Liver (tissue), 9 donors: ENCODE data around the gene CLIP2. TPM values are rescaled to one million over a fixed set of nuclear protein-coding genes. Genes with fewer than 3 reads are reported as not detected.

Experiments used
- DNase-seq: peaks from one replicate; pipeline ENCODE4 v3.0.0-alpha.2; 2017; ENCODE audit warnings: low spot score
- H3K27ac ChIP-seq, 2 donors: one replicate each; pipeline ENCODE4 v1.7.0; 2013; ENCODE audit warnings: inconsistent platforms in 2 of 2, low read length in 2 of 2, control low read depth in 1 of 2, low read depth in 1 of 2, mild to moderate bottlenecking in 1 of 2
- H3K27me3 ChIP-seq, 4 donors: one replicate each; pipeline versions ENCODE4 v1.6.1 to v1.7.0; 2013; ENCODE audit warnings: low read length in 3 of 4, inconsistent platforms in 1 of 4, mild to moderate bottlenecking in 1 of 4, moderate library complexity in 1 of 4; ENCODE audit not compliant: control insufficient read depth in 4 of 4, insufficient read depth in 4 of 4
- H3K36me3 ChIP-seq, 4 donors: one replicate each; pipeline versions ENCODE4 v1.6.1 to v1.7.0; 2013; ENCODE audit warnings: low read length in 3 of 4, mild to moderate bottlenecking in 3 of 4, low read depth in 1 of 4, moderate library complexity in 1 of 4; ENCODE audit not compliant: control insufficient read depth in 4 of 4, insufficient read depth in 3 of 4
- H3K4me1 ChIP-seq, 4 donors: one replicate each; pipeline versions ENCODE4 v1.6.1 to v1.7.0; 2013; ENCODE audit warnings: low read length in 3 of 4, mild to moderate bottlenecking in 3 of 4, moderate library complexity in 1 of 4; ENCODE audit not compliant: control insufficient read depth in 4 of 4, insufficient read depth in 4 of 4
- H3K4me3 ChIP-seq, 3 donors: one replicate each; pipeline versions ENCODE4 v1.6.1 to v1.7.0; 2013; ENCODE audit warnings: low read length in 3 of 3, control low read depth in 1 of 3, low read depth in 1 of 3, mild to moderate bottlenecking in 1 of 3
- H3K9ac ChIP-seq, 2 donors: one replicate each; pipeline ENCODE4 v1.7.0; 2013; ENCODE audit warnings: low read length in 2 of 2, mild to moderate bottlenecking in 2 of 2, moderate library complexity in 2 of 2, control low read depth in 1 of 2, low read depth in 1 of 2
- H3K9me3 ChIP-seq, 4 donors: one replicate each; pipeline versions ENCODE4 v1.6.1 to v1.7.0; 2013; ENCODE audit warnings: low read length in 3 of 4; ENCODE audit not compliant: control insufficient read depth in 4 of 4
- ATF3 ChIP-seq: IDR thresholded peaks from 2 replicates; pipeline ENCODE4 v1.6.1; 2016; ENCODE audit warnings: antibody characterized with exemption
- EGR1 ChIP-seq, 2 donors: IDR thresholded peaks; 2 replicates each; pipeline ENCODE4 v1.6.1; 2016 to 2018; ENCODE audit warnings: antibody characterized with exemption in 2 of 2, low read depth in 2 of 2
- FOXA1 ChIP-seq: IDR thresholded peaks from 2 replicates; pipeline ENCODE4 v1.6.1; 2016; ENCODE audit warnings: antibody characterized with exemption
- FOXA2 ChIP-seq: IDR thresholded peaks from 2 replicates; pipeline ENCODE4 v1.6.1; 2016; ENCODE audit warnings: antibody characterized with exemption
- HNF4A ChIP-seq, 2 donors: conservative IDR thresholded peaks; 2 replicates each; pipeline ENCODE4 v1.6.1; 2016; ENCODE audit warnings: antibody characterized with exemption in 2 of 2, mild to moderate bottlenecking in 2 of 2
- HNF4G ChIP-seq: IDR thresholded peaks from 2 replicates; pipeline ENCODE4 v1.6.1; 2016; ENCODE audit warnings: antibody characterized with exemption
- NR2F2 ChIP-seq: IDR thresholded peaks from 2 replicates; pipeline ENCODE4 v1.6.1; 2016; ENCODE audit warnings: antibody characterized with exemption
- RAD21 ChIP-seq, 2 donors: IDR thresholded peaks; 2 replicates each; pipeline ENCODE4 v1.6.1; 2016; ENCODE audit warnings: antibody characterized with exemption in 2 of 2, mild to moderate bottlenecking in 2 of 2
- RXRA ChIP-seq, 2 donors: IDR thresholded peaks; 2 replicates each; pipeline ENCODE4 v1.6.1; 2017 to 2018; ENCODE audit warnings: antibody characterized with exemption in 2 of 2, mild to moderate bottlenecking in 1 of 2
- SP1 ChIP-seq: IDR thresholded peaks from 2 replicates; pipeline ENCODE4 v1.6.1; 2018; ENCODE audit warnings: antibody characterized with exemption, mild to moderate bottlenecking
- YY1 ChIP-seq: IDR thresholded peaks from 2 replicates; pipeline ENCODE4 v1.6.1; 2016; ENCODE audit warnings: antibody characterized with exemption, mild to moderate bottlenecking
- WGBS: extraction: QIAGEN DNeasy Blood & Tissue Kit; methylation state at CpG from one replicate; pipeline ENCODE4 v1.1.7; 2013; 5-methylcytosine and 5-hydroxymethylcytosine counted together
- polyA plus RNA-seq, 2 donors: library from polyadenylated mRNA; stranded (reverse) in 1 of 2; unstranded in 1 of 2; fragments of 200-250 nt in 1 of 2; fragments of >200 nt in 1 of 2; fragmentation: Nextera tagmentation in 1 of 2; extraction: Ambion mirVana in 1 of 2; gene quantifications; one replicate each; pipeline versions ENCODE4 v1.2.1 to v1.2.3, GENCODE V29; 2013 to 2015
- total RNA-seq, 2 donors: library from RNA; depleted of rRNA; stranded (reverse); fragments of >200 nt; gene quantifications; one replicate each; pipeline ENCODE4 v1.2.3, GENCODE V29; 2014
- donor health status: healthy.
- donor health status: healthy.
- donor health status: healthy.
- donor health status: healthy.
- donor health status: healthy.

CLIP2 gene
- total and polyA plus RNA-seq, 4 donors, result 1.4 to 6.3 (median 2.5) TPM

GRCh38 chr7:74452748-74453321 lies 163.6 kb downstream of the CLIP2 start:
- DNase-seq, result no peak
- H3K9ac ChIP-seq, result no peak overlapping the region

DNA sequence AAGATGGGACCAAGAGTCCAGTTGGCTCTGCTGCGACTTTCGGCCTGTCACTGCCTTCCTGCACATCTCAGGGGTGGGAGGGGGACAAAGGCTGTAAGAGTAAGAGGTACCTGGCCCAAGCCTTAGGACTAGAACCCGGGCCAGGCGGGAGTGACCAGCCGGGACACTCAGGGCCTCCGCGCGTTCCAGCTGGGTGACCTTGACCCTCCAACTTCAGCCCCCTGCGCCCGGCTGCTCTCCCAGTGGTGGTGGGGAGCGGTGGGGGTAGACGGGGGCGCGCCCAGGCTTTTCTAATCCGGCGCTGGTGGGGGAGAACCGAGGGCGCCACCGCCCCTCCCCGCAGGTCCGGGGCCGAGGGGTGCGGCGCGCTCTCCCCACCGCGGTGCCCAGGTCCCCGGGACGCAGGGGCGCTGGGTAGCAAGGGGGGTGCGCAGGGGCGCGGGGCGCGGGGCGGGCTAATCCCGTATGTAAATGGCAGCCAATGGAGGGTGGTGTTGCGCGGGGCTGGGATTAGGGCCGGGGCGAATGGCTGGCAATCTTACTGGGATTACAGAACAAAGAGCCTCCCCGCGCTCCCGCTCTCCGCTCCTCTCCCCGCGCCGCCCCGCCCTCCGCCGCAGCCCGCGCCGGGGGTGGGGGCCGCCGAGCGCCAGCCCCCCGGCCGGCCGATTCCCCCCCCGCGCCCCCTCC lies 164.3 kb downstream of the CLIP2 start, which contains the start of gene GTF2IRD1:
Gene GTF2IRD1 (plus strand): TSS at position 585 of the 690 bp plus-strand sequence. CDS start 54,175 bp downstream, outside the sequence.
- H3K9me3 ChIP-seq, result no peaks in the 10 kb centered on the region
- H3K27me3 ChIP-seq, result no peaks in the 10 kb centered on the region
- H3K4me1 ChIP-seq, result peaks cover 7 to 18% (median 12%) of the 10 kb centered on the region in 4 donors
- peak; percentile 33 for TF ChIP-seq YY1
- TF ChIP-seq RXRA (IDR thresholded peaks at IDR 0.05), result no peak
- peak within 1 kb of the TSS in 1 of 2 donors; percentile 19 for H3K9ac ChIP-seq
- peak within 1 kb of the TSS in 2 of 3 donors; percentile 34 to 87 for H3K4me3 ChIP-seq
- no peaks in the 10 kb centered on the region for H3K36me3 ChIP-seq
- peak within 1 kb of the TSS in 1 of 2 donors; percentile 35 for H3K27ac ChIP-seq
- 1% methylated on average over 62 of the region's 62 CpGs for WGBS
- peak; percentile 46 for DNase-seq

More at GRCh38 chr7:74452748-74453321, 163.6 kb downstream of the CLIP2 start:
- H3K27ac ChIP-seq, result no peak overlapping the region
- no peaks in the 10 kb centered on the region for H3K9me3 ChIP-seq
- TF ChIP-seq RAD21 (IDR thresholded peaks at IDR 0.05) (no peak), HNF4A (conservative IDR thresholded peaks at IDR 0.05) (peak; percentile 31 to 32)
- H3K36me3 ChIP-seq, result no peaks in the 10 kb centered on the region
- 43% methylated on average over 15 of the region's 15 CpGs for WGBS
- no peaks in the 10 kb centered on the region for H3K27me3 ChIP-seq
- peak overlapping the region in 1 of 3 donors; percentile 87 for H3K4me3 ChIP-seq
- peaks cover 7 to 18% (median 12%) of the 10 kb centered on the region in 4 donors for H3K4me1 ChIP-seq

DNA sequence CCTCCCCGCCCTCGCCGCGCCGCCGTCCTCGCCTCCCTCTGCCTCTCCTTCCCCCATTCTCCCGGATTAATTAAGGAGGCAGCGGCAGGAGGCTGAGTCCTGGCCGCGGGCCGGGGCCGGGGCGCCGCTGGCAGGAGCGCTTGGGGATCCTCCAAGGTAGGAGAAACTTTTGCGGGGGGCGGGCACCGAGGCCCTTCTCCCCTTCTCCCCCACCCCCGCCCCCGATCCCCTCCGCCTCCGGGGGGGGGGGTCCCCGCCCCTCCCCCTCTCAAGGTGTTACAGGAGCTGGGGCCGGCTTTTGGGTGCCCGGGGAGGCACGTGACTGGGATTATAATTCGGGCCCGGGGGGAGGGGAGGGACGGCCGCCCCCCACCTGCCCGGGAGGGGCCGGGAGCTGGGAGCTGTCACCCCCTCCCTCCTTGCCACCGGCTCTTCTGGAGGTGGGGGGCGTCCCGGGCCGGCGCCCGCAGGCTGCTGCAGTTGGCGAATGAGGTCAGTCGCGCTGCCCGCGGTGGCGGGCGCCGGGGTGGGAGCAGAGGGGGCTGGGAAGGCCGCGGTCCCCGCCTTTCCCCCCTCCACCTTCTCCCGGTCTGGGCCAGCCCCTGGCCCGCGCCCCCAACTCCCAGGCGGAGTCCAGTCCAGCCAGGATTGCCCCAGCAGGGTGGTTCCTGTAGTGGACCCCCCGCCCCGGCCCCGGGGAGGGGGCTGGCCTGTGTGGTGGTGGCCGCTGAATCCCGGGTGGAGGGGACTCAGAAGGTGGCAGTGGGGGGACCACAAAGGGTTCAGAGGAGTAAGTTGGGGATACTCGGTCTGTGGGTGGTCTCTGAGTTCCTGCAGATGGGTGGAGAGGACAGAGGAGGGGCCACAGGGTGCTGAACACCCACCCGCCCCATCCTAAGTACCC lies 165.1 kb downstream of the CLIP2 start:
- WGBS, result 6% methylated on average over 61 of the region's 61 CpGs
- Histone ChIP-seq H3K9me3 (no peaks in the 10 kb centered on the region), H3K36me3 (no peaks in the 10 kb centered on the region), H3K27ac (peak overlapping the region in 1 of 2 donors; percentile 35), H3K4me3 (peak overlapping the region in 2 of 3 donors; percentile 18 to 87), H3K27me3 (no peaks in the 10 kb centered on the region), H3K4me1 (peaks cover 7 to 18% (median 12%) of the 10 kb centered on the region in 4 donors), H3K9ac (peak overlapping the region in 1 of 2 donors; percentile 19)
- TF ChIP-seq RXRA (IDR thresholded peaks at IDR 0.05) (no peak), NR2F2 (no peak), EGR1 (IDR thresholded peaks at IDR 0.05; ENCODE audit: low read depth in 2 of 2) (no peak), RAD21 (IDR thresholded peaks at IDR 0.05) (no peak), HNF4G (no peak), ATF3 (no peak), YY1 (no peak)
- DNase-seq, result no peak

DNA sequence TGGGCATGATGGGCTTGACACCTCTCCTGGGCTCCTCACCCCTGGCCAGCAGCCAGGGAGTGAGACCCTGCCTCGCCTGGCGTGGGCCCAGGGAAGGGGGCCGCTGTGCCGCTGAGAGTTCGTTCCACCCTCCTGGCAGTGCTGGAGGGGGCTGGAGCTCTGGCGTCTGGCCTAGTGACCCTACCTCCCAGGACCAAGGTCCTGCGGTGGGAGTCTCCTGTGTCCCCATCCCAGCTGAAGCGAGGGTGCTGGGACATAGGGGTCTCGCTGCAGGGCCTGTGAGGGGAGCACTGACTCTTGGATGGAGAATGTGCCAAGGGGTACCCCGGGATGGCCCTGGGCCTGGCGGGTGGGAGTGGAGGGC lies 165.7 kb downstream of the CLIP2 start:
- H3K9ac ChIP-seq, result no peak overlapping the region
- peak overlapping the region in 2 of 3 donors; percentile 18 to 87 for H3K4me3 ChIP-seq
- no peaks in the 10 kb centered on the region for H3K36me3 ChIP-seq
- H3K9me3 ChIP-seq, result no peaks in the 10 kb centered on the region
- peak; percentile 43 for DNase-seq
- TF ChIP-seq SP1 (no peak), HNF4A (conservative IDR thresholded peaks at IDR 0.05) (no peak), FOXA1 (no peak), ATF3 (no peak), FOXA2 (no peak), EGR1 (IDR thresholded peaks at IDR 0.05; ENCODE audit: low read depth in 2 of 2) (no peak)
- H3K4me1 ChIP-seq, result peaks cover 7 to 18% (median 12%) of the 10 kb centered on the region in 4 donors
- H3K27me3 ChIP-seq, result no peaks in the 10 kb centered on the region
- 58% methylated on average over 11 of the region's 11 CpGs for WGBS
- peak overlapping the region in 1 of 2 donors; percentile 35 for H3K27ac ChIP-seq
